ENCODE measurements around the gene ARHGEF17. TPM values are rescaled to one million over a fixed set of nuclear protein-coding genes. Genes with fewer than 3 reads are reported as not detected.

The ARHGEF17 gene
- total and polyA plus RNA-seq, 2 of the 13 experiments (the other 11 are each of a cell fraction or from before 2014, with no cell fraction given) = 10.7 to 28.8 TPM

- TF ChIP-seq, protein P1, sequence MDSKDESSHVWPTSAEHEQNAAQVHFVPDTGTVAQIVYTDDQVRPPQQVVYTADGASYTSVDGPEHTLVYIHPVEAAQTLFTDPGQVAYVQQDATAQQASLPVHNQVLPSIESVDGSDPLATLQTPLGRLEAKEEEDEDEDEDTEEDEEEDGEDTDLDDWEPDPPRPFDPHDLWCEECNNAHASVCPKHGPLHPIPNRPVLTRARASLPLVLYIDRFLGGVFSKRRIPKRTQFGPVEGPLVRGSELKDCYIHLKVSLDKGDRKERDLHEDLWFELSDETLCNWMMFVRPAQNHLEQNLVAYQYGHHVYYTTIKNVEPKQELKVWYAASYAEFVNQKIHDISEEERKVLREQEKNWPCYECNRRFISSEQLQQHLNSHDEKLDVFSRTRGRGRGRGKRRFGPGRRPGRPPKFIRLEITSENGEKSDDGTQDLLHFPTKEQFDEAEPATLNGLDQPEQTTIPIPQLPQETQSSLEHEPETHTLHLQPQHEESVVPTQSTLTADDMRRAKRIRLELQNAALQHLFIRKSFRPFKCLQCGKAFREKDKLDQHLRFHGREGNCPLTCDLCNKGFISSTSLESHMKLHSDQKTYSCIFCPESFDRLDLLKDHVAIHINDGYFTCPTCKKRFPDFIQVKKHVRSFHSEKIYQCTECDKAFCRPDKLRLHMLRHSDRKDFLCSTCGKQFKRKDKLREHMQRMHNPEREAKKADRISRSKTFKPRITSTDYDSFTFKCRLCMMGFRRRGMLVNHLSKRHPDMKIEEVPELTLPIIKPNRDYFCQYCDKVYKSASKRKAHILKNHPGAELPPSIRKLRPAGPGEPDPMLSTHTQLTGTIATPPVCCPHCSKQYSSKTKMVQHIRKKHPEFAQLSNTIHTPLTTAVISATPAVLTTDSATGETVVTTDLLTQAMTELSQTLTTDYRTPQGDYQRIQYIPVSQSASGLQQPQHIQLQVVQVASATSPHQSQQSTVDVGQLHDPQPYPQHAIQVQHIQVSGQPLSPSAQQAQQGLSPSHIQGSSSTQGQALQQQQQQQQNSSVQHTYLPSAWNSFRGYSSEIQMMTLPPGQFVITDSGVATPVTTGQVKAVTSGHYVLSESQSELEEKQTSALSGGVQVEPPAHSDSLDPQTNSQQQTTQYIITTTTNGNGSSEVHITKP (CRISPR knock-in tag; IDR thresholded peaks at IDR 0.05; ENCODE audit: low read depth) = no peak
- TF ChIP-seq, protein P2, sequence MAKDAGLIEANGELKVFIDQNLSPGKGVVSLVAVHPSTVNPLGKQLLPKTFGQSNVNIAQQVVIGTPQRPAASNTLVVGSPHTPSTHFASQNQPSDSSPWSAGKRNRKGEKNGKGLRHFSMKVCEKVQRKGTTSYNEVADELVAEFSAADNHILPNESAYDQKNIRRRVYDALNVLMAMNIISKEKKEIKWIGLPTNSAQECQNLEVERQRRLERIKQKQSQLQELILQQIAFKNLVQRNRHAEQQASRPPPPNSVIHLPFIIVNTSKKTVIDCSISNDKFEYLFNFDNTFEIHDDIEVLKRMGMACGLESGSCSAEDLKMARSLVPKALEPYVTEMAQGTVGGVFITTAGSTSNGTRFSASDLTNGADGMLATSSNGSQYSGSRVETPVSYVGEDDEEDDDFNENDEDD (CRISPR knock-in tag; IDR thresholded peaks at IDR 0.05; ENCODE audit: borderline replicate concordance) = no peak
- TF ChIP-seq NKX3-1 (CRISPR knock-in tag; IDR thresholded peaks at IDR 0.05) = no peak
- TF ChIP-seq FOXP1 (IDR thresholded peaks at IDR 0.05) = no peak
- no peak for TF ChIP-seq FOXP1 (CRISPR knock-in tag; IDR thresholded peaks at IDR 0.05)
- no peak for TF ChIP-seq HIVEP1 (CRISPR knock-in tag; IDR thresholded peaks at IDR 0.05)
- no peak for TF ChIP-seq ZNF224 (CRISPR knock-in tag; IDR thresholded peaks at IDR 0.05)
- TF ChIP-seq RARG (CRISPR knock-in tag; IDR thresholded peaks at IDR 0.05; ENCODE audit: low read depth) = no peak
- no peak for TF ChIP-seq GLMP (CRISPR knock-in tag; IDR thresholded peaks at IDR 0.05; ENCODE audit: borderline replicate concordance)
- no peak for TF ChIP-seq ZNF362 (CRISPR knock-in tag; IDR thresholded peaks at IDR 0.05; ENCODE audit: borderline replicate concordance)
- TF ChIP-seq ZMYM4 (CRISPR knock-in tag; IDR thresholded peaks at IDR 0.05) = no peak
- 0 out of 2 replicates have a peak, but pooled peaks have one; percentile 27 for TF ChIP-seq ZNF546 (CRISPR knock-in tag; conservative IDR thresholded peaks at IDR 0.05)
- no peak for TF ChIP-seq CC2D1A (CRISPR knock-in tag; IDR thresholded peaks at IDR 0.05)
- TF ChIP-seq ZBTB34 (CRISPR knock-in tag; IDR thresholded peaks at IDR 0.05) = no peak
- no peak for TF ChIP-seq ZNF512B (CRISPR knock-in tag; IDR thresholded peaks at IDR 0.05; ENCODE audit: borderline replicate concordance)
- no peak for TF ChIP-seq TMF1 (CRISPR knock-in tag; IDR thresholded peaks at IDR 0.05; ENCODE audit: low read depth)
Measured at GRCh38 chr11:73376803-73377629, 68.9 kb downstream of the ARHGEF17 start (continued).

All from HepG2 (cell line).